GM23338 (cell line): ENCODE results near the gene SLC15A1. TPM values are rescaled to one million over a fixed set of nuclear protein-coding genes. Genes with fewer than 3 reads are reported as not detected.

Source experiments
- ATAC-seq: fragments of 200-7000 bp; cut with Tn5 transposase; 3 replicates; pipeline ENCODE4 v1.9.1; 2020
- DNase-seq: peaks from one replicate; pipeline ENCODE4 v3.0.0-alpha.2; 2015; ENCODE audit warnings: low spot score
- H2AFZ ChIP-seq: fragments of 200-600 bp; sonication (generic); 2 replicates; pipeline ENCODE4 v1.8.0; 2016; ENCODE audit warnings: antibody characterized with exemption, mild to moderate bottlenecking, moderate library complexity
- H3F3A ChIP-seq: fragments of 200-600 bp; sonication (generic); replicated peaks from 2 replicates; pipeline ENCODE4 v1.8.0; 2017; ENCODE audit warnings: antibody characterized with exemption, mixed run types, low read depth
- H3K27ac ChIP-seq: fragments of 200-600 bp; sonication (generic); 2 replicates; pipeline ENCODE4 v1.6.1; 2016; ENCODE audit warnings: low read depth
- H3K27me3 ChIP-seq: fragments of 200-600 bp; sonication (generic); 2 replicates; pipeline ENCODE4 v1.8.0; 2016; ENCODE audit warnings: mild to moderate bottlenecking, mixed run types, moderate library complexity; ENCODE audit not compliant: insufficient read depth
- H3K36me3 ChIP-seq: fragments of 200-600 bp; sonication (generic); 2 replicates; pipeline ENCODE4 v1.8.0; 2016; ENCODE audit warnings: mild to moderate bottlenecking; ENCODE audit not compliant: insufficient read depth
- H3K4me1 ChIP-seq: fragments of 200-600 bp; sonication (generic); 2 replicates; pipeline ENCODE4 v1.8.0; 2016; ENCODE audit warnings: mild to moderate bottlenecking, moderate library complexity; ENCODE audit not compliant: insufficient read depth
- H3K4me2 ChIP-seq: fragments of 200-600 bp; sonication (generic); 2 replicates; pipeline ENCODE4 v1.7.1; 2017; ENCODE audit warnings: mixed run types
- H3K4me3 ChIP-seq: fragments of 200-600 bp; sonication (generic); 2 replicates; pipeline ENCODE4 v1.6.1; 2016; ENCODE audit warnings: mixed run types
- H3K79me2 ChIP-seq: fragments of 200-600 bp; sonication (generic); replicated peaks from 2 replicates; pipeline ENCODE4 v1.8.0; 2017; ENCODE audit warnings: mild to moderate bottlenecking; ENCODE audit not compliant: insufficient read depth
- H3K9me2 ChIP-seq: fragments of 200-600 bp; sonication (generic); 2 replicates; pipeline ENCODE4 v1.8.0; 2017; ENCODE audit not compliant: insufficient read depth
- H4K20me1 ChIP-seq: fragments of 200-600 bp; sonication (generic); replicated peaks from 2 replicates; pipeline ENCODE4 v1.8.0; 2017; ENCODE audit warnings: mild to moderate bottlenecking; ENCODE audit not compliant: insufficient read depth
- H3K27ac Mint-ChIP-seq: 2 replicates; pipeline ENCODE4 v1.8.0; 2020; ENCODE audit warnings: inconsistent platforms, mild to moderate bottlenecking, moderate library complexity, mixed read lengths
- H3K27me3 Mint-ChIP-seq: 3 replicates; pipeline ENCODE4 v1.8.0; 2022; ENCODE audit warnings: low read depth, mild to moderate bottlenecking, moderate library complexity, mixed read lengths, inconsistent platforms; ENCODE audit not compliant: insufficient read depth, poor library complexity
- H3K36me3 Mint-ChIP-seq: 3 replicates; pipeline ENCODE4 v1.8.0; 2021; ENCODE audit warnings: low read depth, mild to moderate bottlenecking, inconsistent platforms, moderate library complexity, mixed read lengths
- H3K4me1 Mint-ChIP-seq: 3 replicates; pipeline ENCODE4 v1.8.0; 2020; ENCODE audit warnings: mild to moderate bottlenecking, inconsistent platforms, mixed read lengths
- H3K4me3 Mint-ChIP-seq: 3 replicates; pipeline ENCODE4 v1.8.0; 2021; ENCODE audit warnings: moderate library complexity, mild to moderate bottlenecking, inconsistent platforms, mixed read lengths
- H3K9me3 Mint-ChIP-seq: 3 replicates; pipeline ENCODE4 v1.8.0; 2020; ENCODE audit warnings: moderate library complexity, mild to moderate bottlenecking, inconsistent platforms, mixed read lengths
- CREB1 ChIP-seq: fragments of 250-450 bp; sonication (Bioruptor Pico); IDR thresholded peaks from 2 replicates; pipeline ENCODE4 v1.5.0; 2020; ENCODE audit warnings: low read depth, mild to moderate bottlenecking, moderate library complexity
- ETS1 ChIP-seq: IDR thresholded peaks from 2 replicates; pipeline ENCODE4 v1.6.1; 2016; ENCODE audit warnings: antibody characterized with exemption
- EZH2 ChIP-seq: fragments of 200-600 bp; sonication (generic); IDR thresholded peaks from one replicate; pipeline ENCODE4 v1.8.0; 2017; ENCODE audit warnings: antibody characterized with exemption, mild to moderate bottlenecking, low read depth; ENCODE audit not compliant: unreplicated experiment
- EZH2phosphoT487 ChIP-seq: fragments of 200-600 bp; sonication (generic); IDR thresholded peaks from one replicate; pipeline ENCODE4 v1.8.1; 2018; ENCODE audit warnings: antibody characterized with exemption; ENCODE audit not compliant: unreplicated experiment
- JUNB ChIP-seq: IDR thresholded peaks from one replicate; pipeline ENCODE4 v1.6.1; 2016; ENCODE audit warnings: antibody characterized with exemption; ENCODE audit not compliant: unreplicated experiment
- NANOG ChIP-seq: IDR thresholded peaks from 2 replicates; pipeline ENCODE4 v1.6.1; 2016; ENCODE audit warnings: antibody characterized with exemption, borderline replicate concordance
- POLR2AphosphoS5 ChIP-seq: IDR thresholded peaks from 2 replicates; pipeline ENCODE4 v1.6.1; 2016; ENCODE audit warnings: antibody characterized with exemption, low read depth
- REST ChIP-seq: IDR thresholded peaks from one replicate; pipeline ENCODE4 v1.6.1; 2018; ENCODE audit warnings: antibody characterized with exemption; ENCODE audit not compliant: unreplicated experiment
- STAT1 ChIP-seq: IDR thresholded peaks from one replicate; pipeline ENCODE4 v1.6.1; 2016; ENCODE audit warnings: antibody characterized with exemption; ENCODE audit not compliant: unreplicated experiment
- ZNF114 ChIP-seq: fragments of 250-450 bp; sonication (Bioruptor Pico); IDR thresholded peaks from 2 replicates; pipeline ENCODE4 v1.5.0; 2020; ENCODE audit warnings: mild to moderate bottlenecking, moderate library complexity
- ZNF331 ChIP-seq: fragments of 250-450 bp; sonication (Bioruptor Pico); IDR thresholded peaks from 2 replicates; pipeline ENCODE4 v1.5.0; 2020; ENCODE audit warnings: low read depth, mild to moderate bottlenecking, moderate library complexity
- polyA plus RNA-seq: library from polyadenylated mRNA; unstranded; fragments of >200 nt; fragmentation: Nextera tagmentation; extraction: Ambion mirVana; gene quantifications from 2 replicates; pipeline ENCODE4 v1.2.1, GENCODE V29; 2016
- total RNA-seq: library from RNA; depleted of rRNA; stranded (reverse); fragments of >200 nt; shearing (Covaris generic); gene quantifications from 2 replicates; pipeline ENCODE4 v1.2.3, GENCODE V29; 2014
- TF ChIP-seq, protein P1 (sequence below), 2 experiments: fragments of 200-600 bp in 1 of 2; sonication (generic) in 1 of 2; conservative IDR thresholded peaks; 2 replicates each; pipeline versions ENCODE4 v1.5.1 to v1.6.1; 2016 to 2017; ENCODE audit warnings: antibody characterized with exemption in 2 of 2, low read depth in 2 of 2, mild to moderate bottlenecking in 2 of 2, moderate library complexity in 1 of 2

SLC15A1 gene
- total and polyA plus RNA-seq, 2 experiments from 2014 or later = 1.6 to 3.0 TPM

- TF ChIP-seq, protein P1, sequence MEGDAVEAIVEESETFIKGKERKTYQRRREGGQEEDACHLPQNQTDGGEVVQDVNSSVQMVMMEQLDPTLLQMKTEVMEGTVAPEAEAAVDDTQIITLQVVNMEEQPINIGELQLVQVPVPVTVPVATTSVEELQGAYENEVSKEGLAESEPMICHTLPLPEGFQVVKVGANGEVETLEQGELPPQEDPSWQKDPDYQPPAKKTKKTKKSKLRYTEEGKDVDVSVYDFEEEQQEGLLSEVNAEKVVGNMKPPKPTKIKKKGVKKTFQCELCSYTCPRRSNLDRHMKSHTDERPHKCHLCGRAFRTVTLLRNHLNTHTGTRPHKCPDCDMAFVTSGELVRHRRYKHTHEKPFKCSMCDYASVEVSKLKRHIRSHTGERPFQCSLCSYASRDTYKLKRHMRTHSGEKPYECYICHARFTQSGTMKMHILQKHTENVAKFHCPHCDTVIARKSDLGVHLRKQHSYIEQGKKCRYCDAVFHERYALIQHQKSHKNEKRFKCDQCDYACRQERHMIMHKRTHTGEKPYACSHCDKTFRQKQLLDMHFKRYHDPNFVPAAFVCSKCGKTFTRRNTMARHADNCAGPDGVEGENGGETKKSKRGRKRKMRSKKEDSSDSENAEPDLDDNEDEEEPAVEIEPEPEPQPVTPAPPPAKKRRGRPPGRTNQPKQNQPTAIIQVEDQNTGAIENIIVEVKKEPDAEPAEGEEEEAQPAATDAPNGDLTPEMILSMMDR (conservative IDR thresholded peaks at IDR 0.05; ENCODE audit: low read depth in 2 of 2) = no peak
- no peak for TF ChIP-seq EZH2phosphoT487
- TF ChIP-seq STAT1 = no peak
- no peak for TF ChIP-seq ETS1
- TF ChIP-seq JUNB = no peak
- TF ChIP-seq EZH2 = no peak
- TF ChIP-seq REST = no peak
- no peak for TF ChIP-seq ZNF114 (CRISPR knock-in tag)
Observed at GRCh38 chr13:98783856-98784478, 31.5 kb upstream of the SLC15A1 start (continued).

DNA sequence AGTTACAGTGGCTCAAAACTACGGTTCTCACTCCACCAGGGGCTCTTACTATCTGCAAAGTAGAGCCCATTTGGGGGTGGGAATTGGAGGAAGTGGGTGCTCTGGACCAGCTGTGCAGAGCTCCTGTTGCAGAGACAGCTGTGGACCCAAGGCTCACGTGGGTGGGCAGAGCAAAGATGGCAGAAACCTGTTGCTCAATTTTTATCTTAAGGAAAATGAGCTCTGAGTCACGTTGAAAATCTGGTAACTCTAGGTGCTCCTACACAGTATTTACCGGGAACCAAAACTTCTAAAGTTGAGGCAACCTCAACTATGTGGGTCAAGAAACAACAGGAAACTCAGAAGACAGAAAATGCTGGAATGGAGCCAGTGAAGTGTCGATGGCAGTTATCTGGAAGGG is 30.2 kb upstream of the SLC15A1 start:
- H3K79me2 ChIP-seq = no peaks in the 10 kb centered on the region
- Mint-ChIP-seq H3K36me3 (peaks cover 3% of the 10 kb centered on the region; the same call in 1 of the 3 replicates), H3K27me3 (peaks cover 6% of the 10 kb centered on the region), H3K27ac (no peak overlapping the region), H3K4me3 (no peak overlapping the region), H3K9me3 (no peaks in the 10 kb centered on the region), H3K4me1 (peaks cover 10% of the 10 kb centered on the region; the same call in 2 of the 3 replicates)
- H3K4me3 ChIP-seq = no peak overlapping the region
- no peak overlapping the region for H2AFZ ChIP-seq
- H3K36me3 ChIP-seq = no peaks in the 10 kb centered on the region
- ATAC-seq (no peak), DNase-seq (no peak)
- peaks cover 12% of the 10 kb centered on the region for H3K9me2 ChIP-seq
- no peaks in the 10 kb centered on the region for H3F3A ChIP-seq
- H3K27ac ChIP-seq = no peak overlapping the region
- H3K4me2 ChIP-seq = no peak overlapping the region
- peaks cover 7% of the 10 kb centered on the region for H3K4me1 ChIP-seq
- no peaks in the 10 kb centered on the region for H3K27me3 ChIP-seq
- H4K20me1 ChIP-seq = no peaks in the 10 kb centered on the region
- TF ChIP-seq NANOG (no peak), EZH2phosphoT487 (no peak), ETS1 (no peak), REST (no peak), STAT1 (no peak), EZH2 (no peak), JUNB (no peak), ZNF114 (CRISPR knock-in tag) (no peak), POLR2AphosphoS5 (no peak), CREB1 (CRISPR knock-in tag) (no peak), ZNF331 (CRISPR knock-in tag) (no peak)
- TF ChIP-seq, protein P1 (conservative IDR thresholded peaks at IDR 0.05; ENCODE audit: low read depth in 2 of 2) = no peak
